Measurements from ENCODE around the gene TSPOAP1. TPM values are rescaled to one million over a fixed set of nuclear protein-coding genes. Genes with fewer than 3 reads are reported as not detected.

TSPOAP1 gene
- total and polyA plus RNA-seq, 2 of the 13 experiments (the other 11 are each of a cell fraction or from before 2014, with no cell fraction given) = not detected

GRCh38 chr17:58334661-58335060 lies 6.1 kb upstream of the TSPOAP1 start (continued):
- TF ChIP-seq ZNF646 (CRISPR knock-in tag; IDR thresholded peaks at IDR 0.05) (peak; percentile 30; the same call in 1 of the 2 replicates), PTBP1 (IDR thresholded peaks at IDR 0.05; ENCODE audit: low read depth, low read length, poor library complexity, severe bottlenecking) (no peak), NR3C1 (CRISPR knock-in tag; IDR thresholded peaks at IDR 0.05) (no peak), THRA (CRISPR knock-in tag; IDR thresholded peaks at IDR 0.05; ENCODE audit: borderline replicate concordance) (no peak), IKZF5 (CRISPR knock-in tag; IDR thresholded peaks at IDR 0.05) (no peak), BORCS8-MEF2B (CRISPR knock-in tag; IDR thresholded peaks at IDR 0.05) (no peak), ZNF143 (CRISPR knock-in tag; IDR thresholded peaks at IDR 0.05) (no peak), HHEX (CRISPR knock-in tag; IDR thresholded peaks at IDR 0.05) (no peak), KDM4B (CRISPR knock-in tag; IDR thresholded peaks at IDR 0.05) (0 out of 2 replicates have a peak, but pooled peaks have one; percentile 17), HES4 (CRISPR knock-in tag; IDR thresholded peaks at IDR 0.05; ENCODE audit: borderline replicate concordance) (peak; percentile 57; the same call in 1 of the 2 replicates)
- TF ChIP-seq, protein P1, sequence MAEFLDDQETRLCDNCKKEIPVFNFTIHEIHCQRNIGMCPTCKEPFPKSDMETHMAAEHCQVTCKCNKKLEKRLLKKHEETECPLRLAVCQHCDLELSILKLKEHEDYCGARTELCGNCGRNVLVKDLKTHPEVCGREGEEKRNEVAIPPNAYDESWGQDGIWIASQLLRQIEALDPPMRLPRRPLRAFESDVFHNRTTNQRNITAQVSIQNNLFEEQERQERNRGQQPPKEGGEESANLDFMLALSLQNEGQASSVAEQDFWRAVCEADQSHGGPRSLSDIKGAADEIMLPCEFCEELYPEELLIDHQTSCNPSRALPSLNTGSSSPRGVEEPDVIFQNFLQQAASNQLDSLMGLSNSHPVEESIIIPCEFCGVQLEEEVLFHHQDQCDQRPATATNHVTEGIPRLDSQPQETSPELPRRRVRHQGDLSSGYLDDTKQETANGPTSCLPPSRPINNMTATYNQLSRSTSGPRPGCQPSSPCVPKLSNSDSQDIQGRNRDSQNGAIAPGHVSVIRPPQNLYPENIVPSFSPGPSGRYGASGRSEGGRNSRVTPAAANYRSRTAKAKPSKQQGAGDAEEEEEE (CRISPR knock-in tag; IDR thresholded peaks at IDR 0.05; ENCODE audit: borderline replicate concordance) = no peak

All from HepG2 (cell line).